MCF 10A (cell line): ENCODE measurements around the gene DPYD. TPM values are rescaled to one million over a fixed set of nuclear protein-coding genes. Genes with fewer than 3 reads are reported as not detected.

Experiments used
- BruUV-seq: library from RNA; stranded (reverse); fragments of 400-500 nt; replicated peaks from 2 replicates; lab custom pipeline; 2021; lab: Mats Ljungman, UMichigan
- CTCF ChIA-PET: fragments of 300-600 bp; sonication (Branson Sonifier 250); formaldehyde crosslinking; extraction: SDS; loops from one replicate; lab custom pipeline; 2021; ENCODE audit warnings: antibody characterized with exemption, inconsistent platforms; lab: Yijun Ruan, JAX
- POLR2A ChIA-PET: fragments of 300-600, 350-650 bp; sonication (Branson Sonifier 250); formaldehyde crosslinking; extraction: SDS; loops from one replicate; lab custom pipeline; 2020; ENCODE audit warnings: antibody characterized with exemption, inconsistent platforms; lab: Yijun Ruan, JAX
- DNase-seq: peaks from one replicate; pipeline ENCODE4 v3.0.0-alpha.2; 2018; ENCODE audit not compliant: unreplicated experiment
- H3K27ac Mint-ChIP-seq: one replicate; pipeline ENCODE4 v1.8.0; 2022; ENCODE audit warnings: mild to moderate bottlenecking, low read depth, mixed read lengths; ENCODE audit not compliant: unreplicated experiment
- H3K27me3 Mint-ChIP-seq: one replicate; pipeline ENCODE4 v1.8.0; 2022; ENCODE audit warnings: mixed read lengths; ENCODE audit not compliant: insufficient read depth, unreplicated experiment
- H3K36me3 Mint-ChIP-seq: one replicate; pipeline ENCODE4 v1.8.0; 2022; ENCODE audit warnings: mild to moderate bottlenecking, moderate library complexity, mixed read lengths; ENCODE audit not compliant: insufficient read depth, unreplicated experiment
- H3K4me1 Mint-ChIP-seq: one replicate; pipeline ENCODE4 v1.8.0; 2022; ENCODE audit warnings: mixed read lengths; ENCODE audit not compliant: insufficient read depth, unreplicated experiment
- H3K4me3 Mint-ChIP-seq: one replicate; pipeline ENCODE4 v1.8.0; 2022; ENCODE audit warnings: mild to moderate bottlenecking, moderate library complexity, mixed read lengths; ENCODE audit not compliant: unreplicated experiment
- H3K9me3 Mint-ChIP-seq: one replicate; pipeline ENCODE4 v1.8.0; 2022; ENCODE audit warnings: mixed read lengths; ENCODE audit not compliant: unreplicated experiment
- CTCF ChIP-seq: fragments of 200-600 bp; IDR thresholded peaks from one replicate; pipeline ENCODE4 v1.8.0; 2022; ENCODE audit warnings: antibody characterized with exemption, mild to moderate bottlenecking; ENCODE audit not compliant: unreplicated experiment
- intact Hi-C: fragments of 100-400 bp; cut with micrococcal nuclease; formaldehyde crosslinking; loops from 2 replicates; pipeline ENCODE4 v1.14.1; 2022
- total RNA-seq: library from RNA; stranded (reverse); gene quantifications from 2 replicates; pipeline ENCODE4 v1.2.3, GENCODE V29; 2022

DPYD gene
- total RNA-seq, 1 experiment from 2014 or later, result 48.2 TPM

GRCh38 chr1:97654876-97655585, 265.8 kb downstream of the DPYD start:
- intact Hi-C loops, result loop anchor here (10.0 kb wide), 1 partner anchor 280 kb away; no protein-coding TSS in a partner anchor
- Mint-ChIP-seq H3K27ac (no peak overlapping the region), H3K27me3 (no peaks in the 10 kb centered on the region), H3K9me3 (peaks cover 5% of the 10 kb centered on the region), H3K36me3 (peaks cover 12% of the 10 kb centered on the region), H3K4me1 (peaks cover 5% of the 10 kb centered on the region), H3K4me3 (no peak overlapping the region)
- no TSS peak for BruUV-seq
- DNase-seq, result no peak
- TF ChIP-seq CTCF, result no peak
- POLR2A ChIA-PET, result interaction anchor here (0.7 kb wide), 1 partner anchor 11 kb away, joined by 3 read pairs; no protein-coding TSS in a partner anchor
- CTCF ChIA-PET, result no interaction called here

- intact Hi-C loops, result loop anchor here (10.0 kb wide), 1 partner anchor 284 kb away; no protein-coding TSS in a partner anchor
- DNase-seq, result no peak
- CTCF ChIA-PET, result interaction anchor here (0.7 to 0.9 kb wide), 2 partner anchors 9 to 715 kb away, joined by 3 to 4 read pairs; no protein-coding TSS in a partner anchor
- Mint-ChIP-seq H3K4me1 (peaks cover 10% of the 10 kb centered on the region), H3K4me3 (no peak overlapping the region), H3K36me3 (peaks cover 7% of the 10 kb centered on the region), H3K9me3 (peaks cover 5% of the 10 kb centered on the region), H3K27ac (no peak overlapping the region), H3K27me3 (no peaks in the 10 kb centered on the region)
- BruUV-seq, result no TSS peak
- TF ChIP-seq CTCF, result no peak
- POLR2A ChIA-PET, result no interaction called here
Measured at GRCh38 chr1:97651250-97651649, 269.6 kb downstream of the DPYD start.

GRCh38 chr1:97649591-97649990, 271.2 kb downstream of the DPYD start:
- no peak for TF ChIP-seq CTCF
- H3K4me3 Mint-ChIP-seq, result no peak overlapping the region
- H3K36me3 Mint-ChIP-seq, result peaks cover 7% of the 10 kb centered on the region
- CTCF ChIA-PET, result interaction anchor here (0.6 kb wide), 1 partner anchor 1744 kb away, joined by 5 read pairs; no protein-coding TSS in a partner anchor
- POLR2A ChIA-PET, result interaction anchor here (0.8 kb wide), 1 partner anchor 9 kb away, joined by 3 read pairs; no protein-coding TSS in a partner anchor
- H3K27ac Mint-ChIP-seq, result peak overlapping the region; percentile 44
- no TSS peak for BruUV-seq
- DNase-seq, result no peak
- H3K27me3 Mint-ChIP-seq, result no peaks in the 10 kb centered on the region
- H3K4me1 Mint-ChIP-seq, result peaks cover 10% of the 10 kb centered on the region
- H3K9me3 Mint-ChIP-seq, result peaks cover 8% of the 10 kb centered on the region
- intact Hi-C loops, result no loop called here

GRCh38 chr1:97647776-97648175, 273.1 kb downstream of the DPYD start:
- BruUV-seq, result no TSS peak
- ChIA-PET CTCF (no interaction called here), POLR2A (interaction anchor here (0.7 kb wide), 1 partner anchor 45 kb away, joined by 3 read pairs; no protein-coding TSS in a partner anchor)
- intact Hi-C loops, result no loop called here
- Mint-ChIP-seq H3K27me3 (no peaks in the 10 kb centered on the region), H3K4me1 (peaks cover 5% of the 10 kb centered on the region), H3K4me3 (no peak overlapping the region), H3K27ac (no peak overlapping the region), H3K9me3 (peaks cover 8% of the 10 kb centered on the region), H3K36me3 (no peaks in the 10 kb centered on the region)
- DNase-seq, result peak; percentile 42
- no peak for TF ChIP-seq CTCF
